ENCODE results near the gene PLXDC1. TPM values are rescaled to one million over a fixed set of nuclear protein-coding genes. Genes with fewer than 3 reads are reported as not detected.

PLXDC1 gene
- total RNA-seq, 1 donor, result 9.6 TPM

- Histone ChIP-seq H3K27me3 (ENCODE audit: insufficient read depth, low read length) (no peaks in the 10 kb centered on the region), H3K9me3 (ENCODE audit: low read depth, low read length) (no peaks in the 10 kb centered on the region), H3K4me3 (ENCODE audit: low read length) (no peak overlapping the region), H3K4me1 (ENCODE audit: insufficient read depth, low read length) (peaks cover 11% of the 10 kb centered on the region)
These were observed 40.5 kb upstream of the PLXDC1 start for GRCh38 chr17:39191750-39192510.

DNA sequence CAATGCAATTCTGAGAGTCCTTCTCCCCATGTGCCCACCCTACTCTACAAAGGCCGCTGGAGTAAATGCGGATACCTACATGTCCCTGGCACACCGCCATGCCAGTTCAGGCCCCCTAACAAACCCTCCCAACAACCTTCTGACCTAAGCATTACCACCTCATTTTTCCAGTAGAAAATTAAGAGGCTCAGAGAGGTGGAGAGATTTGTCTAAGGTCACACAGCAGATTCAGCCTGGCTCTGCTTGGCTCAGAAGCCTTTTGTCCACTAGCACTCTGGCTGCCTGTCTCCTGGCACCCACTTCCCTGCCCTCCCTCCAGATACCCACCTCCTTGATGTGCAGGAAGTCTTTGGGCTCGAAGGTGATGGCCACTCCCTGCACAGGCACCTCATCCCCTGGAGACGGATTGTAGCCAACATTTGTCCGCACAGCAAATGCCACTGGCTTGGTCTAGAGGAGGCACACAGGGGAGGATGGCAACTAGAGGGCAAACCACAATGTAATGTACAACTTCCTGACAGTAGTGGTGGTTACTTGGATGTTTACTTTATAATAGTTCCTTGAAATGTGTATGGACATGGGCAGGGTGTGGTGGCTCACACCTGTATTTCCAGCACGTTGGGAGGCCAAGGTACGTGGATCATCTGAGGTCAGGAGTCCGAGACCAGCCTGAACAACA is 35.9 kb upstream of the PLXDC1 start:
- H3K4me3 ChIP-seq (ENCODE audit: low read length), result no peak overlapping the region
- no peaks in the 10 kb centered on the region for H3K27me3 ChIP-seq (ENCODE audit: insufficient read depth, low read length)
- H3K4me1 ChIP-seq (ENCODE audit: insufficient read depth, low read length), result no peaks in the 10 kb centered on the region
- no peaks in the 10 kb centered on the region for H3K9me3 ChIP-seq (ENCODE audit: low read depth, low read length)

- Histone ChIP-seq H3K4me1 (ENCODE audit: insufficient read depth, low read length) (no peaks in the 10 kb centered on the region), H3K27me3 (ENCODE audit: insufficient read depth, low read length) (no peaks in the 10 kb centered on the region), H3K4me3 (ENCODE audit: low read length) (no peak overlapping the region), H3K9me3 (ENCODE audit: low read depth, low read length) (no peaks in the 10 kb centered on the region)
These were observed 35.1 kb upstream of the PLXDC1 start for GRCh38 chr17:39186481-39187002.

DNA sequence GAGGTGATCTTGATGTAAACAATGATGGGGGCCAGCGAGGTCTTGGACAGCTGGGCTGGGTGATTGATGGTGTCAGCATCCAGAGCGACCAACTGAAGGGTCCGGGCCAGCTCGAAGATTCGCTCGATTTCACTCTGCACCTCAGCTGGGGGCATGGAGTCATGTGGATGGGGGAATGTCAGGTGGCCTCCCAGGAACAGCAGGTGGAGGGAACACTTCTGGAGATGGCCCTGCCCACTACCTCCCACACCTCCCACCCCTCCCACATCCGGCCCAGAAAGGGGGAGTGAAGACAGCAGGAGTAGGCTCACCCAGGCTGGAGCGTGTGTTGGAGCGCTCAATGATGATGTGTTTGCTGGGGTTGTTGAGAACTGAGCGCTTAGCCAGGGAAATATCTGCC is 32.3 kb upstream of the PLXDC1 start:
- H3K9me3 ChIP-seq (ENCODE audit: low read depth, low read length), result no peaks in the 10 kb centered on the region
- no peak overlapping the region for H3K4me3 ChIP-seq (ENCODE audit: low read length)
- H3K4me1 ChIP-seq (ENCODE audit: insufficient read depth, low read length), result no peaks in the 10 kb centered on the region
- no peaks in the 10 kb centered on the region for H3K27me3 ChIP-seq (ENCODE audit: insufficient read depth, low read length)

DNA sequence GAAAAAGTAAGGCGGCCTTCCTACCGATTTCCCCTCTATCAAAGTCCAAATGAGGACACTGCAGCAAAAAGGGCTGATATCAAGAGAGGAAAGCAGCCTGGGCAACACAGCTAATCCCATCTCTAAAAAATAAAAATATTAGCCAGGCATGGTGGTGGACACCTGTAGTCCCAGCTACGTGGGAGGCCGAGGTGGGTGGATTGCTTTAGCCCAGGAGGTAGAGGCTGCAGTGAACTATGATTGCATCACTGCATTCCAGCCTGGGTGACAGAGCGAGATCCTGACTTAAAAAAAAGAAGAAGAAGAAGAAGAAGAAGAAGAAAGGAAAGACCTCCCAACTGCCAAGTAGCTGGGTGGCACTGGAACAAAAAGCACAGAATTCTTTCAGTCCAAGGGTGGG is 31.6 kb upstream of the PLXDC1 start:
- H3K9me3 ChIP-seq (ENCODE audit: low read depth, low read length), result no peaks in the 10 kb centered on the region
- no peaks in the 10 kb centered on the region for H3K27me3 ChIP-seq (ENCODE audit: insufficient read depth, low read length)
- H3K4me1 ChIP-seq (ENCODE audit: insufficient read depth, low read length), result no peaks in the 10 kb centered on the region
- no peak overlapping the region for H3K4me3 ChIP-seq (ENCODE audit: low read length)

DNA sequence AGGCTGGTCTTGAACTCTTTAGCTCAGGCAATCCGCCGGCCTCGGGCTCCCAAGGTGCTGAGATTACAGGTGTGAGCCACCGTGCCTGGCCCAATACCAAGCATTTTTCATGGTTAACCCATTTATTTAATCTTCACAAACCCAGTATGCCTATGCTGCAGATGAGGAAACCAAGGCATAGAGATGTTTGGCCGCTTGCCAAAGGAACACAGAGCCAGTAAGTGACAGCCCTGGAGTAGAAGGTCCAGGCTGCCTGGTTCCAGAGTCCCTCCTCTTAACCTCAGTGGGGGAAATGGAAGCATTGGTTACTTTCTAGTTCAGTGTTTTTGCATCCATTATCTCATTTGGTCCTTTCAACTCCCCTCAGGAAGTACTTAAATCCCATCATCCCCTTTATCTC is 29.9 kb upstream of the PLXDC1 start:
- Histone ChIP-seq H3K27me3 (ENCODE audit: insufficient read depth, low read length) (no peaks in the 10 kb centered on the region), H3K4me3 (ENCODE audit: low read length) (no peak overlapping the region), H3K9me3 (ENCODE audit: low read depth, low read length) (no peaks in the 10 kb centered on the region), H3K4me1 (ENCODE audit: insufficient read depth, low read length) (no peaks in the 10 kb centered on the region)

GRCh38 chr17:39178536-39178935 is 27.1 kb upstream of the PLXDC1 start:
- no peak overlapping the region for H3K4me3 ChIP-seq (ENCODE audit: low read length)
- H3K9me3 ChIP-seq (ENCODE audit: low read depth, low read length), result no peaks in the 10 kb centered on the region
- H3K27me3 ChIP-seq (ENCODE audit: insufficient read depth, low read length), result no peaks in the 10 kb centered on the region
- peaks cover 10% of the 10 kb centered on the region for H3K4me1 ChIP-seq (ENCODE audit: insufficient read depth, low read length)

GRCh38 chr17:39177256-39177655 is 25.8 kb upstream of the PLXDC1 start:
- H3K4me1 ChIP-seq (ENCODE audit: insufficient read depth, low read length), result peaks cover 10% of the 10 kb centered on the region
- no peaks in the 10 kb centered on the region for H3K27me3 ChIP-seq (ENCODE audit: insufficient read depth, low read length)
- H3K4me3 ChIP-seq (ENCODE audit: low read length), result no peak overlapping the region
- H3K9me3 ChIP-seq (ENCODE audit: low read depth, low read length), result no peaks in the 10 kb centered on the region

- Histone ChIP-seq H3K4me1 (ENCODE audit: insufficient read depth, low read length) (peaks cover 10% of the 10 kb centered on the region), H3K9me3 (ENCODE audit: low read depth, low read length) (no peaks in the 10 kb centered on the region), H3K27me3 (ENCODE audit: insufficient read depth, low read length) (no peaks in the 10 kb centered on the region), H3K4me3 (ENCODE audit: low read length) (no peak overlapping the region)
These were observed 24.3 kb upstream of the PLXDC1 start for GRCh38 chr17:39175695-39176093.

GRCh38 chr17:39174920-39175694 is 23.7 kb upstream of the PLXDC1 start:
- Histone ChIP-seq H3K4me3 (ENCODE audit: low read length) (no peak overlapping the region), H3K27me3 (ENCODE audit: insufficient read depth, low read length) (no peaks in the 10 kb centered on the region), H3K9me3 (ENCODE audit: low read depth, low read length) (no peaks in the 10 kb centered on the region), H3K4me1 (ENCODE audit: insufficient read depth, low read length) (peaks cover 14% of the 10 kb centered on the region)

- no peaks in the 10 kb centered on the region for H3K9me3 ChIP-seq (ENCODE audit: low read depth, low read length)
- no peaks in the 10 kb centered on the region for H3K27me3 ChIP-seq (ENCODE audit: insufficient read depth, low read length)
- H3K4me3 ChIP-seq (ENCODE audit: low read length), result no peak overlapping the region
- peaks cover 25% of the 10 kb centered on the region for H3K4me1 ChIP-seq (ENCODE audit: insufficient read depth, low read length)
These were observed 22.3 kb upstream of the PLXDC1 start for GRCh38 chr17:39173526-39174274.

- Histone ChIP-seq H3K27me3 (ENCODE audit: insufficient read depth, low read length) (no peaks in the 10 kb centered on the region), H3K4me3 (ENCODE audit: low read length) (no peak overlapping the region), H3K4me1 (ENCODE audit: insufficient read depth, low read length) (peaks cover 28% of the 10 kb centered on the region), H3K9me3 (ENCODE audit: low read depth, low read length) (no peaks in the 10 kb centered on the region)
These were observed 21.6 kb upstream of the PLXDC1 start for GRCh38 chr17:39173080-39173479.

GRCh38 chr17:39171933-39172332 is 20.5 kb upstream of the PLXDC1 start:
- Histone ChIP-seq H3K4me1 (ENCODE audit: insufficient read depth, low read length) (peaks cover 39% of the 10 kb centered on the region), H3K9me3 (ENCODE audit: low read depth, low read length) (no peaks in the 10 kb centered on the region), H3K4me3 (ENCODE audit: low read length) (no peak overlapping the region), H3K27me3 (ENCODE audit: insufficient read depth, low read length) (no peaks in the 10 kb centered on the region)

GRCh38 chr17:39170558-39170957 is 19.1 kb upstream of the PLXDC1 start:
- Histone ChIP-seq H3K27me3 (ENCODE audit: insufficient read depth, low read length) (no peaks in the 10 kb centered on the region), H3K4me1 (ENCODE audit: insufficient read depth, low read length) (peaks cover 48% of the 10 kb centered on the region)

More at GRCh38 chr17:39170558-39170957, 19.1 kb upstream of the PLXDC1 start:
- Histone ChIP-seq H3K9me3 (ENCODE audit: low read depth, low read length) (no peaks in the 10 kb centered on the region), H3K4me3 (ENCODE audit: low read length) (no peak overlapping the region)
